GM18502 (cell line): Measurements from ENCODE around the gene SLIT3.
"Not testable (repeated sequence)": the region's sequence is repeated elsewhere in the genome, so short reads cannot be mapped to it uniquely, and the experiment has no call there.

Experiments used
- ATAC-seq: cut with Tn5 transposase; IDR thresholded peaks from one replicate; pipeline ENCODE4 v1.9.1; 2021; ENCODE audit warnings: mild to moderate bottlenecking; ENCODE audit not compliant: unreplicated experiment, poor library complexity

Gene SLIT3

DNA sequence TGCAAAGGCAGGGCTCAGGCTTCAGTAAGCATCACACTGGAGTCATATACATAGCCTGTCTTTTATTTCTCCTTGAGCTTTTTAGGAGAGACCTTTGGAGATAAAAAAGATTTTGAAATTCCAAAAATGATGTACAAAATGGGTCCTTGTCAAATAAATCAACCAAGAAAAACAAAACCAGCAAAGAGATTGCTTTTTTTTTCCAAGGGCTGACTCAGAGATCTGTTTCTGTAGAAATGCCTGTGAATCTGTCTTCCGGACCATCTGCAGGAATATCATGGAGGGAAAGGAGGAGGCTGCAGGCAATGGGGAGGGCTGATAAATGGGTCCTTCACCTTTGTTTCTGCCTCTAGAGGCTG lies 77.4 kb downstream of the SLIT3 start:
- ATAC-seq, result no peak

DNA sequence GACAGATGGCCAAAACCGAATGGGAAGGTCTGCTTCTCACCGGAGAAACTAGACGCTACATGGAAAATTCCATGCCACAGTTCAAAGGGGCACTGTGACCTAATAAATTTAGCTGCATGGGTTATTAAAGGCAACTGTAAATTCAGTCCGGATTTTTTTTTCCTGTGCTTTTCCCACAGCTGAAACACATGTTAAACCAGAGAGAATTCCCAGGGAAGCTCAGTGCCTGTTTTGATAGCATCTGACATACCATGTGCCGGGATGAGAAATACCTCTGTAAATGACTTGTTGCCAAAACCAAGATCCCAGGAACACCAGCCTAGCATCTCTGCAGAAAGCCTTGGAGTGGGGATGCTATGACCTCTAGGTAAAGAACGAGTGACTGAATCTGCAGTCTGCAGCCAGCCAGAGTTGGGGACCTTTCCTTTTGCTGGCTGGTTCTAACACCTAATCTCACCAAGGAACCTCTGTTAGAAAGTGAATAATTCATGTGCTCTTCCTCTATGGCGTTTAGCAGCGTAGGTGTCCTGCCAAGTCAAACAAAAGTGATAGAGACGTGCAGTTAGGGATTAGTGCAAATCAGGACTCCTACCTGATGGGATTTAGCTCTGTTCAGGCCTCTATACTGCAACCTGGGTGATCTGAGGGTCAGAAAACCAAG lies 77.9 kb downstream of the SLIT3 start:
- no peak for ATAC-seq

DNA sequence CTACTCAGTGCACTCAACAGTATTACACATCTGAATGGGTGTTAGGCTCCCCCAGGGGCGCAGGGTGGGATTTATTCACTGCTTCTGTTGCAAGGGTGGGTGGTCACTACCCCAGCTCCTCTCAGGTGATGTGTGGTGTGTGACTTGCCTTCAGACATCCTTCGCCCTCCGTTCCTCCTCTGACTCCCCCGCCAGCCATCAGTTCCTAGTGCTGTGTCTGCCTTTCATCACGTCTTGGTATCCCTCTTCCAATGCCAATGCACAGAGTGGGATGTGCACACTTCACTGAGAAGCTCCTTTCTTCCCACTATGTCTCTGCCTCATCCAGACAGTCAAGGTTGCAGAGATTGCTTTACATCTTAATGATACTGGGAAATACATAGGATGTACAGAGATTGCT lies 79.4 kb downstream of the SLIT3 start:
- ATAC-seq, result no peak

DNA sequence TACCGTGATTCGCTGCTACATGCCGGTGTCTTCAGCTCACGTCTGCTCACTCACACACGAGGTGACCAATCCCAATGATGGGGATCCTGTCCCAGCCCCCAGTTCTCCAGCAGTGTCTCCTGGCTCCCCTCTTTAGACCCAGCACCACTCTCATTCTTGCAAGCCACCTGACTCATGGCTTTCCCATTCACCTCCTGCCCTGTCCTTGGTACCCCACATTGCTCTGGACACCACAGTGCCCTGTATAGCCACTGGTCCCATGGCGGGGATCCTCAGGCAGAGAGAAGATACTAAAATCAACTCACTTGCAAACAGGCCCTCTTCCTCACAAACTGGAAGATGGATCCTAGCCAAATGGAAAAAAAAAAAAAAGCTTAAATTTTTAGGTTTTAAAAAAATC lies 81.0 kb downstream of the SLIT3 start:
- no peak for ATAC-seq

DNA sequence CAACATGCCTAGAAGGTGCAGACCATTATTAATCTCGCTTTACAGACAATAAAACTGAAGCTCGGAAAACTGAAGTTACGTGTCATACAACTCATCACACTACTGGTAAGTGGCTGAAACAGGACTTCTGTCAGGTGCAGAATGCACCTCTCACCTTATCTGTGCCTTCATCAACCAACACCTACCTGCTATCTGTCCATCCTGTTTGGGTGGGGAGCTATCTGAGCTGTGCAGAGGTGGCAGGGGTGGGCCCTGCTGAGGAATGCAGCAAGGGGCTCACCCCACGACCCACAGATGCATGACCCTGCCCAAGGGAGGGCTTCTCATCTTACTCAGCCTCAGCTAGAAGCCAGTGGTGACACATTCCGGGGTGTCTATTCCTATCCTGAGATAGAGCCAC lies 81.6 kb downstream of the SLIT3 start:
- ATAC-seq, result no peak

DNA sequence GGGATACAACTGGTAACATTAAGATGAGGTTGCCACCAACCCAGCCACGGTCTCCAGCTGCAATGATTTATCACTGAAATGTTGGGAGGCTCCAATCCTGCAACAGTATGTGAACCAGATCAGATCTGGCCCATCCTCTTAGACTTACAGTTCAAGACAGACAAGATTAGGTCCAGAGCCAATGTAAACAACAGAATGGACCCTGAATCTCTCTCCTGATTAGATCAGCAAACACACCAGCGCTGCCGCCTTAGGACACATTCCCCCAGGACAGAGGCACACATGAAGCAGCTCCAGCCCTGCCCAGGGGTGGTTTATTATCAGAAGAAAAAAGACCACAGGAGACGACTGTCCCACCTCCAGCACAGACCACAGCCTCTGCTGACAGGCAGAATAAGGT lies 82.1 kb downstream of the SLIT3 start:
- ATAC-seq, result no peak

DNA sequence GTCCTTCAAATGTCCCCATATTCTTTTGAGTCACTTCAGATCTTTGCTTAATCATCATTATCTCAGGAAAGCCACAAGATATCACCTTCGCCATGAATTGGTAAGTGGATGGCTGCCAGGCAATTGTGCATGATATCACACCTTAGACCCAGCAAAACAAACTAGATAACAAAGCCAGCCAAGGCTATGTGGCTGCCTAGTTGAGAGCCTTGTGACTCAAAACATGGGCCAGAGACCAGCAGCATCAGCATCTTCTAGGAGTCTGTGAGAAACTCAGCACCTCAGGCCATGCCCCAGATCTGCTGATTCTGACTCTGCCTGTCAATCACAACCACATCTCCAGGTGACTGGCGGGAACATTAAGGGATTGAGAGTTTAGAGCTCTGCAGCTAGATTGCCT lies 82.8 kb downstream of the SLIT3 start:
- no peak for ATAC-seq

DNA sequence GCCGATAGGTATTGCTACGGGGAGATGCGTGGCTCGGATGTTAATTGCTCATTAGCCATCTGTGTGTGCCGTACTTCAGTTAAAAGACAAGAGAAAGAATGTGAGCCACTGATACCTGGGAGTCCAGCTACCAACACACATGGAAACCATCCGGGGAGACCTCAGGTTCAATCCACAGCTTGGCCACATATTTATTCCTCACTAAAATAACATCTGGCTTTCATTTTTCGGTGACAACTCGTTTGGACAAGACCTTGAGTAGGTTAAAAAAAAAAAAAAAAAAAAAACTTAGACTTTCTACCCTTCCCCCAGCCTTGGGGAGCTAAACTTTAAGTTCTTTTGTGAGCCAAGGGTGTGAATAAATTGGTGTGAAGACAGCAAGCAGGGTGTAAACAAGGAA lies 84.1 kb downstream of the SLIT3 start:
- no peak for ATAC-seq

DNA sequence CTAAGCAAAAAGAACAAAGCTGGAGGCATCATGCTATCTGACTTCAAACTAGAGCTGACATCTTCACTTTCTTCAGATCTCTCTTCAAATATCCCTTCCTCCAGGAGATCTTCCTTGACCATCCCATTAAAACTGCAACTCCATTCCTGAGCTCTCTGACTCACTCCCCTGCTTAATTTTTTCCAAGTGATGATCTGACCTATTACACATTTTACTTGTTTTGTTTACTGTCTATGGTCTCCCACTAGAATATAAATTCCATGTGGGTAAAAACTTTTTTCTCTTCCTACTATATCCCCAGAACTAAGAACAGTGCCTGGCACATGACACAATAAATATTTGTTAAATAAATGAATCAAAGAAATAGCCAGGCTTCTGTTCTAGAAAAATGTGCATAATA lies 87.5 kb downstream of the SLIT3 start:
- ATAC-seq, result no peak

DNA sequence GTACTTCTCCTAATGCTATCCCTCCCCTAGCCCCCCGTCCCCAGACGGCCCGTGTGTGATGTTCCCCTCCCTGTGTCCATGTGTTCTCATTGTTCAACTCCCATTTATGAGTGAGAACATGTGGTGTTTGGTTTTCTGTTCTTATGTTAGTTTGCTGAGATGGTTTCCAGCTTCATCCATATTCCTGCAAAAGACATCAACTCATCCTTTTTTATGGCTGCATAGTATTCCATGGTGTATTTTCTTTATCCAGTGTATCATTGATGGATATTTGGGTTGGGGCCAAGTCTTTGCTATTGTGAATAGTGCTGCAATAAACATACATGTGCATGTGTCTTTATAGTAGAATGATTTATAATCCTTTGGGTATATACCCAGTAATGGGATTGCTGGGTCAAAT lies 89.2 kb downstream of the SLIT3 start:
- not testable (repeated sequence) for ATAC-seq

DNA sequence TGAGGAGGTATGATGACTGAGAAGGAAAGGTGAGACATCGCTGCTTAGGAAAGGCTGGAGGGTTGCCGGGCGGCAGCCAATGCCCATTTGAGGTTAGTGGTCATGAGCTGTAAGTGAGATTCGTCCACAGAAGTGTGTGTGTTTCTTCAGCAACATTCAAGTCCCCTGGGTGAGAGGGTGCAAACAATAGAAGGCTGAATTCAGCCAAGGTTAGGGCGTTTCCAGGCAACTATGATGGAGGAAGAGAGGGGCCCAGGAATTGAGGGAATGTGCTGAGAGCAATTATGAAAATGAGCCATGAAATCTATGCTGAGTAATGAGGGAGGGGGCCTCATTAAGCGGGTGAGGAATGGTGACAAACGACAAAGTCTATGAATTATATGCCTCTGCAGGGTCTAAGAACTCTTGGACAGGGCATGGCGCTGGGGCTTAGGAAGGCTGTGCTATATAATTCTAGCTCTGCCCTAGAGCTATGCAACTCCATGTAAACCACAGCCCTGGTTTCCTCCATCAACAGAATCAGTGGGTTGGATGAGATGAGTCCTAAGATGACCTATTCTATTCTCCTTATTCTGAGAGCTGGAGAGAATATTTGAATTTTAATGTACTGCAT lies 96.0 kb downstream of the SLIT3 start:
- no peak for ATAC-seq

DNA sequence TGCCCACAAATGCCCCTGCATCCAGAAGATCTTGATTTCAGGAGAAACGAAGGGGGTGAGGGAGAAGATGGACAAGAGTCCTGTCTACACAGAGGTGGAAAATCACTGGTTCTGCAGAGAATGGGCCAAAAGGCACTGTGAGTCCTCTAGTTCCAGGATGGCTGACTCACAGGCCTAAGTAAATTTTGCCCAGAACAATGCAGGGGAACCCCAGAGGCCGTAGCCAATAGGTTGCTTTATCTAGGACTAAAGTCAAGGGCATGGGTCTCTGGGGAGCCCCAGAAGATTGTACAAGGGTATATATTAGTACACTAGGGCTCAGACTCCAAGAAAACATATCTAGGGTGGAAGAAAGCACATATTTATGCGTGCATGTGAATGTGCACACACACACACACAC lies 98.0 kb downstream of the SLIT3 start:
- no peak for ATAC-seq

DNA sequence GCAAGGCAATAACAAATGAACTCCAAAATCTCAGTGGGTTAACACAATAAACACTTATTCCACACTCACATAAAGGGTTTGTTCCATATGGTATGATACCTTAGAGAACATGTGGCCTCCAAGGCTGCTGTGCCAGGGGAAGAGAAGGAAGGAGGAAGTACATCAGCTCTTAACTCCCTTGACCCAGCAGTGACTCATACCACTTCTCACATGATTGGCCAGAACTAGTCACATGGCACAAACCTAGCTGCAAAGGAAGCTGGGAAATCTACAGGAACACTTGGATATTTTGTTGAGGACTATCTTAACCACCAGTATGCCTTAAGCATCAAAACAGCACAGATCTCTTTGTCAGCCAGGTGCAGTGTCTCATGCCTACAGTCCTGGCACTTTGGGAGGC lies 99.3 kb downstream of the SLIT3 start:
- ATAC-seq, result no peak

DNA sequence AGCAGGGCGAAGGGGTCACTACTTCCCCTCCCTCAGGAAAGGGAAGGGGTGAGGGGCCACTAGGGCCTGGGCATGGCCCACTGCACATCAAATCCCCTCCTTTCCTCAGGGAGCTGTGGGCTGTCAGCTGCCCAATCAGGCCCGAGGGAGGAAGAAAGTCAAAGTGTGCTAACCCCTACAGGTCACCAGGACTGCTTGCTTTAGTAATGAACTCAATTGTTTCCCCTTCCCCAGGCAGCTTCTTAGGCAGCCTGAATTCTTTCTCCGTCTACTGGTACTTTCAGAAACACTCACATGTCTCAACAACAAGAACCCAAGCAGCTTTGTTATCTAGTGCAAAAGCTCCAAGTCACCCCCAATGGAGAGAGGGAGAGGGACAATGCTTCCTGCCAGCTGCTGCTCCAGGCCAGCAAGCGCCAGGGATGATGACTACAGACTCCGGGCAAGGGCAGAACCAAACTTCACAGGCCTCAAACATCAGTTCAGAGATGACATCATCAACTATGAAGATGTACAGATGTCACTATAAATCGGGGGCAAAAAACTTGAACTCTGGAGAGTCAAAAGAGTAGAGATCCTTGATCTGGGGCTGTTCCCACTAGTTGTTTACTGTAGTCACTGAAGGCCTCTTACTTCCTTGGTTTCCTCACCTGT lies 100.7 kb downstream of the SLIT3 start:
- ATAC-seq, result no peak

DNA sequence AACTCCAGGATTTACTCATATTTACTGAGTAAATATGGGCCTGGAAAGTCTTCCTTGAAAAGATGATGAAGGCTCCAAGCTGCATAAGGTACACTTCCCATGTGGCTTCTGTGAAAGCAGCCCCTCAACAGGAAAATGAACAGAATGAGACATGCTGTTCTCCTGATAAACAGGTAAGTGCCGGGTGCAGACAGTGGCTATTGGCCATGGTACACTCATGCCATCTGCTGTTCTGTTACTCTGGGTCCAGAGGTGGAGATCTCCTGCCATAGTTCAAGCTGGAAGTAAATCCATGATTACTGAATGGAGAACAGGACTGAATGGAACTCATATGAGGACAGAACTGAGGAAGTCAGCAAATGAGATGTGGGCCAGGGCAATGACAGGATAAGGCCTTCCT lies 103.6 kb downstream of the SLIT3 start:
- no peak for ATAC-seq

DNA sequence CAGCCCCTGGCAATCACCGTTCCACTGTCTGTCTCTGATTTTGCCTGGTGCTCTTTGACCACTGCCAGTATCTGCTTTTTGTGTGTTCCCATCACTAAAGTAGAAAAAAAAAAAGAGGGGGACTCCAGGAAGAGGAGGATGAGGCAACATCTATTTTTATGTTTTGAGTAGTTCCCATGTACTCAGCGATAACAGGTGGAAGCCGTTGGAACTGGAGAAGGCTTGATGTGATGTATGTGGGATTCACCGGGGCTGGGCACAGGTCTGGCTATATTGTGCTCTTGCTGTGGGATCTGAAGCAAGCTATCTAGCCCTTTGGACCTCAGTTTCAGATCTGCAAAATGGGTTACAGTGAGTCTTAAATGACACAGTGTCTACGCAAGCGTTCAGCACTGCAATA lies 104.9 kb downstream of the SLIT3 start:
- ATAC-seq, result no peak

DNA sequence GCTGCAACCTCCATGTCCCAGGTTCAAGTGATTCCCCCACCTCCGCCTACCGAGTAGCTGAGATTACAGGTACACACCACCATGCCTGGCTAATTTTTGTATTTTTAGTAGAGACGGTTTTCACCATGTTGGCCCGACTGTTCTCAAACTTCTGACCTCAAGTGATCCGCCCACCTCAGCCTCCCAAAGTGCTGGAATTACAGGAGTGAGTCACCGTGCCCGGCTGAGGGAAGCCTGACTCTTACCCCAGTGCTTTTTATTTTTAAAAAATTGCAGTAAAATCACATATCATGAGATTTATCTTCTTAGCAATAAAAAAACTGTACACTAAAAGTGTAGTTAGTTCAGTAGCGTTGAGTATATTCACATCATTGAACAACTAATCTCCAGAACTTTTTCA lies 105.3 kb downstream of the SLIT3 start:
- ATAC-seq, result no peak

DNA sequence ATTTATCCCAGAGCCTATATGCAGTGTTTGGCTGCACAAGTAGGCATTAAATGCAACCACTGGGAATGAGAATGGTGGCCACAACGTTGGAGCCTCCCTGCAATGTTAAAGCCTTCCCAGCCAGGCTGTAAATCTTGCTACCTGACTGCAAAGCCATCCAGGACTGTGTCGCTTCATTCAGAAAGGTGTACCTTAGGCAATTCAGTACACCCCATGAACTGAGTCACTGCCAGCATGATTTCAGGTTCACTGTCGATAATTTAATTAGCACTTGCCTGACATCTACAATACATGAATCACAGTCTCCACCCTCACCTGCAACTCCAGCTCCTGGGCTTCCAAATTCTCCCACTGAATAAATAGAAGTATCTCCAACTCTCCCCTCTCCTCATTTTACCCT lies 108.4 kb downstream of the SLIT3 start:
- no peak for ATAC-seq

DNA sequence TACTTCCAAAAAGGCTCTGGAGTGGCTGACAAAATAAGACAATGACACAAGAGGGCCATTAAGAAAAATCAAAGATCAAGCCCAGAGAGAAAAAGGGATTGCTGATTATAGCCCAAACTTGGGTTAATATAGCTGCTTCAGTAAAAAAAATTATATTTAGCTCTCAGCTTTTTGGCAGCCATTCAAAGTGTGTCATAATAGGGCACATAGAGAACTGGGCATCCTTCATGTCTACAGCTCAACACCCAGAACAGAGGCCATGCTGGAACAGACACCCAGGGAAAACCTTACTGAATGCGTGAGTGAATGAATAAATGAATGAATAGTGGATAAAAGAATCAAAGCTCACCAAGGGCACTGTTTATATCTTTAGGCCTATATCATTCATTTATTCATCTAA lies 110.1 kb downstream of the SLIT3 start:
- no peak for ATAC-seq

DNA sequence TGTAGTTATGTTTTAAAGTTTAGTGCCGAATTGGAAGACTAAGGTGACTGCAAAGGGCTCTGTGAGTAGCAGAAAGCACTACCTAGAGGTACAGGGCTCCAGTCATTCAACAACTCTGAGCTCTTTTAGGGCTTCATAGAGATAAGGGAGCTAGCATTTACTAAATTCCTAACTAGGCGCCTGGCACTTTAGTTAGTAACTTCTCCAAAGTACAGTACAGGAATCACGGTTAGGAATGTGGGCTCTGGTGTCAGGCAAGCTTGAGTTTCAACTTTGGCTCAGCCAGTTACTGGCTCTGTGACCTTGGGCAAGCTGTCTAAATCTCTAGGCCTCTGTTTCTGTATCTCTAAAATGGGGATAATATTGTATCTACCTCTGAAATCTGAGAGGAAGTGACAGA lies 115.3 kb downstream of the SLIT3 start:
- ATAC-seq, result no peak

DNA sequence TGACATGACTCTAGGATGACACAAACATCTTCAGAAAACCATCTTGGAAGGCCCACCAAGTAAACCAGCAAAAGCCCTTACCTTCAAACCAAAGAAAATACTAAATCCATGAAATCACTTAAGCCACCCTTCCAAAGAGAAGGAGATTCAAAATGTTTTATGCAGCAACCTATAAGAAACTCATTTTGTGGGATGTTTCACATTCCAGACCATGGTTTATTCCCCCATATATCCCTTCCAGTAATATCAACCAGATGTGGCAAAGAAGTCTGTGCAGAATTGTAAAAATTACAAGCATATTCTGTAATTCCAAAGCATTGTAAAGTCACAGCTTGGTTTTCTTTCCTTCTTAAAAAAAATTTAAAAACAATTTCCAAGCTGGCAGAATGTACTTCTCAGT lies 117.4 kb downstream of the SLIT3 start:
- ATAC-seq, result no peak

DNA sequence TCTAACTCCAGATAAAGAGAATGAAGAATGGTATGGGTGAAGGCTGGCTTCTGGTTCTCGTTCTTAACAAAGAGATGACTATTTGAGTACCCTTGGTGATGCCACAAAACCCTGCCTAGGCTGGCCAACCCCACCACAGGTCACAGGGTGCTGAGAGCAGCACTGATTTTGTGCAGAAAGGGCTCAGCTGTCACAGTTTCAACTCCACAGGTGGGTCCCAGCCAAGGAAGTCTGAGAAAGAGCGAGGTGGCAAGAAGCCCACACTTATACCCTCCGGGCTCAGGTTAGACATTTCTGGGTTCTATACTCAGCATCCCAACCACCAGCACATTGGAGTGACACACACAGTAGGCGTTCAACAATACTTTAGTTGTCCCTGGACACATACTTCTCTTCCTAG lies 118.1 kb downstream of the SLIT3 start:
- no peak for ATAC-seq
